HEK293 (cell line): ENCODE results near the gene HSPE1.

Experiments used
- CTCF ChIP-seq: fragments of 450-650 bp; formaldehyde crosslinking; IDR thresholded peaks from 2 replicates; pipeline ENCODE4 v1.5.1; 2016; ENCODE audit warnings: missing biosample characterization, missing genetic modification characterization
- GFI1B ChIP-seq: fragments of 450-650 bp; formaldehyde crosslinking; IDR thresholded peaks from 2 replicates; pipeline ENCODE4 v1.5.1; 2016; ENCODE audit warnings: missing biosample characterization, missing genetic modification characterization
- INSM2 ChIP-seq: fragments of 450-650 bp; formaldehyde crosslinking; IDR thresholded peaks from 2 replicates; pipeline ENCODE4 v1.5.1; 2016; ENCODE audit warnings: missing biosample characterization, missing genetic modification characterization
- PRDM10 ChIP-seq: fragments of 450-650 bp; formaldehyde crosslinking; IDR thresholded peaks from 2 replicates; pipeline ENCODE4 v1.5.1; 2016; ENCODE audit warnings: missing biosample characterization, missing genetic modification characterization
- PRDM6 ChIP-seq: fragments of 450-650 bp; formaldehyde crosslinking; IDR thresholded peaks from 2 replicates; pipeline ENCODE4 v1.5.1; 2017; ENCODE audit warnings: missing biosample characterization, missing genetic modification characterization
- SP3 ChIP-seq: fragments of 450-650 bp; formaldehyde crosslinking; IDR thresholded peaks from 2 replicates; pipeline ENCODE4 v1.5.1; 2016; ENCODE audit warnings: missing biosample characterization, missing genetic modification characterization
- ZBTB17 ChIP-seq: fragments of 450-650 bp; formaldehyde crosslinking; IDR thresholded peaks from 2 replicates; pipeline ENCODE4 v1.5.1; 2016; ENCODE audit warnings: missing biosample characterization, missing genetic modification characterization
- ZBTB8A ChIP-seq: fragments of 450-650 bp; formaldehyde crosslinking; IDR thresholded peaks from 2 replicates; pipeline ENCODE4 v1.5.1; 2016; ENCODE audit warnings: missing biosample characterization, missing genetic modification characterization
- ZFHX2 ChIP-seq: fragments of 450-650 bp; formaldehyde crosslinking; conservative IDR thresholded peaks from 2 replicates; pipeline ENCODE4 v1.5.1; 2016; ENCODE audit warnings: missing biosample characterization, missing genetic modification characterization
- ZFP41 ChIP-seq: fragments of 450-650 bp; formaldehyde crosslinking; IDR thresholded peaks from 2 replicates; pipeline ENCODE4 v1.5.1; 2016; ENCODE audit warnings: missing biosample characterization, missing genetic modification characterization, borderline replicate concordance
- ZNF18 ChIP-seq: fragments of 450-650 bp; formaldehyde crosslinking; IDR thresholded peaks from 2 replicates; pipeline ENCODE4 v1.5.1; 2016; ENCODE audit warnings: missing biosample characterization, missing genetic modification characterization
- ZNF2 ChIP-seq: fragments of 450-650 bp; formaldehyde crosslinking; IDR thresholded peaks from 2 replicates; pipeline ENCODE4 v1.5.1; 2016; ENCODE audit warnings: missing biosample characterization, missing genetic modification characterization
- ZNF214 ChIP-seq: fragments of 450-650 bp; formaldehyde crosslinking; IDR thresholded peaks from 2 replicates; pipeline ENCODE4 v1.5.1; 2017; ENCODE audit warnings: missing biosample characterization, mild to moderate bottlenecking, missing genetic modification characterization, borderline replicate concordance
- ZNF221 ChIP-seq: fragments of 450-650 bp; formaldehyde crosslinking; IDR thresholded peaks from 2 replicates; pipeline ENCODE4 v1.5.1; 2017; ENCODE audit warnings: missing biosample characterization, missing genetic modification characterization, borderline replicate concordance
- ZNF239 ChIP-seq: fragments of 450-650 bp; formaldehyde crosslinking; IDR thresholded peaks from 2 replicates; pipeline ENCODE4 v1.5.1; 2016; ENCODE audit warnings: missing biosample characterization, missing genetic modification characterization
- ZNF24 ChIP-seq: fragments of 450-650 bp; formaldehyde crosslinking; IDR thresholded peaks from 2 replicates; pipeline ENCODE4 v1.5.1; 2016; ENCODE audit warnings: missing biosample characterization, missing genetic modification characterization
- ZNF280C ChIP-seq: fragments of 450-650 bp; formaldehyde crosslinking; IDR thresholded peaks from 2 replicates; pipeline ENCODE4 v1.5.1; 2016; ENCODE audit warnings: missing biosample characterization, missing genetic modification characterization
- ZNF416 ChIP-seq: fragments of 450-650 bp; formaldehyde crosslinking; IDR thresholded peaks from 2 replicates; pipeline ENCODE4 v1.5.1; 2016; ENCODE audit warnings: missing biosample characterization, missing genetic modification characterization
- ZNF571 ChIP-seq: fragments of 450-650 bp; formaldehyde crosslinking; IDR thresholded peaks from 2 replicates; pipeline ENCODE4 v1.5.0; 2017; ENCODE audit warnings: missing biosample characterization, missing genetic modification characterization
- ZNF580 ChIP-seq: fragments of 450-650 bp; formaldehyde crosslinking; IDR thresholded peaks from 2 replicates; pipeline ENCODE4 v1.5.1; 2016; ENCODE audit warnings: missing biosample characterization, missing genetic modification characterization
- ZNF623 ChIP-seq: fragments of 450-650 bp; formaldehyde crosslinking; IDR thresholded peaks from 2 replicates; pipeline ENCODE4 v1.5.1; 2016; ENCODE audit warnings: missing biosample characterization, missing genetic modification characterization
- ZNF660 ChIP-seq: fragments of 450-650 bp; IDR thresholded peaks from 2 replicates; pipeline ENCODE4 v1.5.1; 2018; ENCODE audit warnings: missing biosample characterization, mild to moderate bottlenecking, missing genetic modification characterization
- ZNF707 ChIP-seq: fragments of 450-650 bp; formaldehyde crosslinking; IDR thresholded peaks from 2 replicates; pipeline ENCODE4 v1.5.1; 2016; ENCODE audit warnings: missing biosample characterization, missing genetic modification characterization
- ZSCAN30 ChIP-seq: fragments of 450-650 bp; IDR thresholded peaks from 2 replicates; pipeline ENCODE4 v1.5.1; 2018; ENCODE audit warnings: missing biosample characterization, mild to moderate bottlenecking, missing genetic modification characterization, moderate library complexity
- ZXDB ChIP-seq: fragments of 450-650 bp; formaldehyde crosslinking; IDR thresholded peaks from 2 replicates; pipeline ENCODE4 v1.5.1; 2016; ENCODE audit warnings: missing biosample characterization, missing genetic modification characterization

HSPE1 gene

GRCh38 chr2:197515739-197516392 is 15.7 kb downstream of the HSPE1 start, which contains the start of gene MOB4 (continued):
- TF ChIP-seq INSM2 (tag by site-specific recombination) (peak; percentile 23), ZNF623 (tag by site-specific recombination) (0 out of 2 replicates have a peak, but pooled peaks have one; percentile 13), ZNF660 (0 out of 2 replicates have a peak, but pooled peaks have one; percentile 73), ZBTB17 (tag by site-specific recombination) (peak; percentile 91), GFI1B (no peak), ZNF707 (no peak), ZBTB8A (peak; percentile 98), ZNF571 (tag by site-specific recombination) (no peak), PRDM6 (tag by site-specific recombination) (no peak), ZNF416 (tag by site-specific recombination) (no peak), ZFP41 (no peak), ZSCAN30 (tag by site-specific recombination) (peak; percentile 96), ZNF580 (tag by site-specific recombination) (peak; percentile 88; the same call in 1 of the 2 replicates), ZNF2 (tag by site-specific recombination) (peak; percentile 85), ZNF239 (no peak), PRDM10 (tag by site-specific recombination) (peak; percentile 95), ZFHX2 (0 out of 2 replicates have a peak, but pooled peaks have one; percentile 26), ZXDB (peak; percentile 93), ZNF24 (tag by site-specific recombination) (no peak), ZNF221 (no peak), ZNF280C (no peak), ZNF18 (0 out of 2 replicates have a peak, but pooled peaks have one; percentile 12), ZNF214 (no peak), SP3 (tag by site-specific recombination) (peak; percentile 81), CTCF (tag by site-specific recombination) (peak; percentile 72)
